Dermis lymphatic vessel endothelial cell (primary cell): ENCODE data around the gene OTX1. TPM values are rescaled to one million over a fixed set of nuclear protein-coding genes. Genes with fewer than 3 reads are reported as not detected.

ENCODE experiments used
- total RNA-seq: library from RNA; depleted of rRNA; stranded (reverse); fragments of >200 nt; gene quantifications from 2 replicates; pipeline ENCODE4 v1.2.1, GENCODE V29; 2014

OTX1 gene
- 0.09 and 0.11 TPM in 2 replicates for total RNA-seq

GRCh38 chr2:63050334-63051041 lies at the start of gene OTX1:
Gene OTX1, plus strand, starts transcription at chr2:63050830. Its CDS starts 2,161 bp downstream, at chr2:63052991.

